Measurements from ENCODE around the gene DCAF7. TPM values are rescaled to one million over a fixed set of nuclear protein-coding genes. Genes with fewer than 3 reads are reported as not detected.

The DCAF7 gene
- total RNA-seq, 1 experiment from 2014 or later: 60.4 TPM

DNA sequence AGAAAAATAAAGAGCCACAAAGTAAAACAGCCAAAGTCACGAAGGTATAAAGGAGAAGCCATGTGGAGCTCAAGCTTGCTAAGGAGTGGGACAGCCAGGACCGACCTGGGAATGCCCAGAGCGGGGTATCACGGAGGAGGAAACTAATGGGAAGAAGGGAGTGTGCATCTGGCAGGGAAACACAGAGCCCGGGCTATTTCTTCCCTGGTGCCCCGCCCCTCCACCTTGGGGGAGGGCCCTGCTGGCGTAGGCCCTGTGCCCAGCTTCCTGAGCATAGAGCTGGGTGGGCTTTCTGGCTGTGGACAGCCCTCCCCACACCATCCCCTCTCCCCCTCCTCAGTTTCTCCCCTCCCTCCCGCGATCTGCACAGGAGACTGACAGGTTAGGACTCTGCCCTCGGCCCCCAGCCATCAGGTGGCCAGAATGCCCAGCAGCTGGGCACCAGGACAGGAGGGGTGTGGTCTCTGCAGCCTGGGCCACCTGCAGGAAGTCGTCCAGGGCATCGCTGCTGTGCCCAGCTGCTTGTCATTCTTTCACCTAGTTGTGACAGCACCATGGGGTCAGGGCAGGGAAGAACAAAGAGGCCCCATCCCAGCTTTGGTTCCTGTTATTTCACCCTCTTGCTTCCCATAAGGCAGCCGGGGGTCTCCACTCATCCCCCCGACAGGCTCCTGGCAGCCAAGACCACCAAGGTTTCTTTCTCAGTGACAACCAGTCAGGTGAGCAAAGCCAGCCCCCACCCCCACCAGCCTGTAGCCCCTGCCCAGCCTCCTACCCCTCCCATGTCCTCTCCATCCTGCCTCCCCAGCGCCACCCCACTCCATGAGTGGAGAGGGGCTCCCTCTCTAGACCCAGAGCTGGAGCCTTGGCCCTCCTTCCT, 7.1 kb upstream of the DCAF7 start:
- Histone ChIP-seq H3K36me3 (ENCODE audit: control insufficient read depth, insufficient read depth, low read length) (no peaks in the 10 kb centered on the region), H3K27ac (ENCODE audit: low read length) (no peak overlapping the region), H3K4me1 (ENCODE audit: control insufficient read depth, insufficient read depth, low read length) (no peaks in the 10 kb centered on the region), H3K9me3 (ENCODE audit: control insufficient read depth, insufficient read depth, low read depth, low read length) (no peaks in the 10 kb centered on the region), H3K4me3 (ENCODE audit: low read depth in 2 of 2, low read length in 2 of 2) (no peak overlapping the region), H3K27me3 (ENCODE audit: control insufficient read depth, insufficient read depth, low read length) (no peaks in the 10 kb centered on the region)
- ATAC-seq: no peak
- intact Hi-C loops (cut with micrococcal nuclease; ENCODE audit: unreplicated experiment): no loop called here
- BruUV-seq (replicated peaks): no TSS peak
- no peak for TF ChIP-seq TCF7L2 (IDR thresholded peaks at IDR 0.05; ENCODE audit: low read depth, low read length)
- TF ChIP-seq, protein P1, sequence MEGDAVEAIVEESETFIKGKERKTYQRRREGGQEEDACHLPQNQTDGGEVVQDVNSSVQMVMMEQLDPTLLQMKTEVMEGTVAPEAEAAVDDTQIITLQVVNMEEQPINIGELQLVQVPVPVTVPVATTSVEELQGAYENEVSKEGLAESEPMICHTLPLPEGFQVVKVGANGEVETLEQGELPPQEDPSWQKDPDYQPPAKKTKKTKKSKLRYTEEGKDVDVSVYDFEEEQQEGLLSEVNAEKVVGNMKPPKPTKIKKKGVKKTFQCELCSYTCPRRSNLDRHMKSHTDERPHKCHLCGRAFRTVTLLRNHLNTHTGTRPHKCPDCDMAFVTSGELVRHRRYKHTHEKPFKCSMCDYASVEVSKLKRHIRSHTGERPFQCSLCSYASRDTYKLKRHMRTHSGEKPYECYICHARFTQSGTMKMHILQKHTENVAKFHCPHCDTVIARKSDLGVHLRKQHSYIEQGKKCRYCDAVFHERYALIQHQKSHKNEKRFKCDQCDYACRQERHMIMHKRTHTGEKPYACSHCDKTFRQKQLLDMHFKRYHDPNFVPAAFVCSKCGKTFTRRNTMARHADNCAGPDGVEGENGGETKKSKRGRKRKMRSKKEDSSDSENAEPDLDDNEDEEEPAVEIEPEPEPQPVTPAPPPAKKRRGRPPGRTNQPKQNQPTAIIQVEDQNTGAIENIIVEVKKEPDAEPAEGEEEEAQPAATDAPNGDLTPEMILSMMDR (IDR thresholded peaks at IDR 0.05): no peak
- no peak for TF ChIP-seq SIN3A (IDR thresholded peaks at IDR 0.05; ENCODE audit: borderline replicate concordance, insufficient read depth, low read depth, low read length)
- no peak for TF ChIP-seq POLR2AphosphoS5 (IDR thresholded peaks at IDR 0.05; ENCODE audit: low read depth, low read length)
- TF ChIP-seq, protein P2, sequence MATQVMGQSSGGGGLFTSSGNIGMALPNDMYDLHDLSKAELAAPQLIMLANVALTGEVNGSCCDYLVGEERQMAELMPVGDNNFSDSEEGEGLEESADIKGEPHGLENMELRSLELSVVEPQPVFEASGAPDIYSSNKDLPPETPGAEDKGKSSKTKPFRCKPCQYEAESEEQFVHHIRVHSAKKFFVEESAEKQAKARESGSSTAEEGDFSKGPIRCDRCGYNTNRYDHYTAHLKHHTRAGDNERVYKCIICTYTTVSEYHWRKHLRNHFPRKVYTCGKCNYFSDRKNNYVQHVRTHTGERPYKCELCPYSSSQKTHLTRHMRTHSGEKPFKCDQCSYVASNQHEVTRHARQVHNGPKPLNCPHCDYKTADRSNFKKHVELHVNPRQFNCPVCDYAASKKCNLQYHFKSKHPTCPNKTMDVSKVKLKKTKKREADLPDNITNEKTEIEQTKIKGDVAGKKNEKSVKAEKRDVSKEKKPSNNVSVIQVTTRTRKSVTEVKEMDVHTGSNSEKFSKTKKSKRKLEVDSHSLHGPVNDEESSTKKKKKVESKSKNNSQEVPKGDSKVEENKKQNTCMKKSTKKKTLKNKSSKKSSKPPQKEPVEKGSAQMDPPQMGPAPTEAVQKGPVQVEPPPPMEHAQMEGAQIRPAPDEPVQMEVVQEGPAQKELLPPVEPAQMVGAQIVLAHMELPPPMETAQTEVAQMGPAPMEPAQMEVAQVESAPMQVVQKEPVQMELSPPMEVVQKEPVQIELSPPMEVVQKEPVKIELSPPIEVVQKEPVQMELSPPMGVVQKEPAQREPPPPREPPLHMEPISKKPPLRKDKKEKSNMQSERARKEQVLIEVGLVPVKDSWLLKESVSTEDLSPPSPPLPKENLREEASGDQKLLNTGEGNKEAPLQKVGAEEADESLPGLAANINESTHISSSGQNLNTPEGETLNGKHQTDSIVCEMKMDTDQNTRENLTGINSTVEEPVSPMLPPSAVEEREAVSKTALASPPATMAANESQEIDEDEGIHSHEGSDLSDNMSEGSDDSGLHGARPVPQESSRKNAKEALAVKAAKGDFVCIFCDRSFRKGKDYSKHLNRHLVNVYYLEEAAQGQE (IDR thresholded peaks at IDR 0.05; ENCODE audit: insufficient read depth in 1 of 2, low read depth in 2 of 2, low read length in 1 of 2): no peak
- CTCF ChIA-PET: interaction anchor here (0.6 kb wide), 1 partner anchor 870 kb away, joined by 3 read pairs; no protein-coding TSS in a partner anchor
- POLR2A ChIA-PET: no interaction called here
- in situ Hi-C loops (cut with HindIII; ENCODE audit: low pct_unique_long_range_greater_than_20kb, low sequenced_read_pairs): no loop called here
- DNase-seq (ENCODE audit: low read depth, low spot score): no peak

DNA sequence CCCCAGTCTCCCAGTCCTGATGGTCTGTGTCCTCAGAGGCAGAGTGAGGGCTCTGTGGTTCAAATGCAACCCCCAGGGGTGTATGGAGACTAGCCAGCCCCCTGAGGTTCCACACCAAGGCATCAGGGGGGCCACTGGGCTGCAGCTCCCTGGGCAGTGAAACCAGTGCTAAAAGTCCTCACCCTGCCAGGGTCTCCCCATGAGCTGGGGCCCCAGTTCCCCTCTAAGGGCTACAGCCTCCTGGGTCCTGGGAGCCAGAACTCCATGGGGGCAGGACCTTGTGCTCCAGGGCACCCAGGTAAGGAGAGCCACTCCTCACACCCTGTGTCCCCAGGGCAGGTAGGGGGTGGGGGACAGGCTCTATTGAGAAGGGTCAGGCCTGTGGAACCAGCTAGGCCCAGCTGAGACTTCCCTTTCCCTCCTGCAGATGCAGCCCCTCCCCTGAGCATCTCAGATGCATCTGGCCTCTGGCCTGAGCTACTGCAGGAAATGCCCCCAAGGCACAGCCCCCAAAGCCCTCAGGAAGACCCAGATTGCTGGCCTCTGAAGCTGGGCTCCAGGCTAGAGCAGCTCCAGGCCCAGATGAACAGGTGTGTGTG, 6.4 kb upstream of the DCAF7 start:
- H3K9me3 ChIP-seq (ENCODE audit: control insufficient read depth, insufficient read depth, low read depth, low read length): no peaks in the 10 kb centered on the region
- in situ Hi-C loops (cut with HindIII; ENCODE audit: low pct_unique_long_range_greater_than_20kb, low sequenced_read_pairs): no loop called here
- TF ChIP-seq POLR2AphosphoS5 (IDR thresholded peaks at IDR 0.05; ENCODE audit: low read depth, low read length) (no peak), TCF7L2 (IDR thresholded peaks at IDR 0.05; ENCODE audit: low read depth, low read length) (no peak), SIN3A (IDR thresholded peaks at IDR 0.05; ENCODE audit: borderline replicate concordance, insufficient read depth, low read depth, low read length) (no peak)
- TF ChIP-seq, protein P2 (IDR thresholded peaks at IDR 0.05; ENCODE audit: insufficient read depth in 1 of 2, low read depth in 2 of 2, low read length in 1 of 2): no peak
- TF ChIP-seq, protein P1 (IDR thresholded peaks at IDR 0.05): no peak
- no peak overlapping the region for H3K27ac ChIP-seq (ENCODE audit: low read length)
- ATAC-seq (no peak), DNase-seq (ENCODE audit: low read depth, low spot score) (no peak)
- ChIA-PET POLR2A (interaction anchor here (0.6 to 0.7 kb wide), 2 partner anchors 16 to 1125 kb away, joined by 3 to 5 read pairs; no protein-coding TSS in a partner anchor), CTCF (no interaction called here)
- no TSS peak for BruUV-seq (replicated peaks)
- H3K27me3 ChIP-seq (ENCODE audit: control insufficient read depth, insufficient read depth, low read length): no peaks in the 10 kb centered on the region
- H3K36me3 ChIP-seq (ENCODE audit: control insufficient read depth, insufficient read depth, low read length): no peaks in the 10 kb centered on the region
- no peaks in the 10 kb centered on the region for H3K4me1 ChIP-seq (ENCODE audit: control insufficient read depth, insufficient read depth, low read length)
- no peak overlapping the region for H3K4me3 ChIP-seq (ENCODE audit: low read depth in 2 of 2, low read length in 2 of 2)
- intact Hi-C loops (cut with micrococcal nuclease; ENCODE audit: unreplicated experiment): no loop called here
